ENCODE measurements around the gene GRID1.
A peak's percentile ranks its signal among the peaks of the same experiment; 100 is the strongest.

GRID1 gene

DNA sequence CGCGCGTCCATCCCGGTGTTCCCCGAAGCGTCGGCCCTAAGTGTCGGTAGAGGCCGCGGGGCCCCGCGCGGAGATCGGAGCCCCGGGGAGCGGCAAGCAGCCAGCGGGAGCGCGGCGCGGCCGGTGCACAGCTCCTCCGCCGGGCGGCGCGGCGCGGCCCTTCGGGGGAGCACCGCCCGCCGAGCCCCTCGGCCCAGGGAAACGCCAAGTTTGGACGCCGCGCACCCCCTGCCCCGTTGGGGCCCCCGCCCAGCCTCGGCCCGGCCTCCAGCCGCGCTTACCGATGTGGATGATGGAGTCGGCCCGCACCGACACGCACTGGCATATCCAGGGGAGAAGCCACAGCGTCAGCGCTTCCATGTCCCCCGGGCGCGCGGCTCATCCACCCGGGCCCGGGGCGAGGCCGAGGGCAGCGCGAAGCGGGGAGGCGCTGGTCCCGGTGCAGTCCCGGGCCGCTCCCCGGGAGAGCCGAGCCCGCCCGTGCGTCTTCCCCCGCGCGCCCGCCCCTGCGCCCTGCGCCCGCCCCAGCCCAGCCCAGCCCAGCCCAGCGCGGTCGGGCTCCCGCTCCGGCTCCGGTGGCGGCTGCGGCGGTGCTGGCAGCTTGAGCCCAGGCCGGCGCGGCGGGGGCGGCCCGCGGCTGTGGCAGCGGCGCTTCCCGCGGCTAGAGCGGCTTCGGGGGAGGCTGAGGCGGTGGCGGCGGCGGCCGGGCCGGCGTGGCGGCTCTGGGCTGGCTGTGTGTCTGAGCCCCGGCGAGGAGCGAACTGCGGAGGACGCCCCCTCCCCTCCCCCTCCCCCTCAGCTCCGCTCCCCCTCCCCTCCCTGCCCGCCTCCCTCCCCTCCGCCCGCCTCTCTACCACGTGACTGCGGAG, at the start of gene GRID1:
TSS of gene GRID1 (minus strand) at position 763 of the 869 bp plus-strand sequence.
- DNase-seq, result peak in 1 of 2 experiments; percentile 78

GRCh38 chr10:86415583-86415982, 49.0 kb upstream of the GRID1 start:
- DNase-seq, result no peak

- DNase-seq, result no peak
These were observed 48.5 kb upstream of the GRID1 start for GRCh38 chr10:86415116-86415515.

DNA sequence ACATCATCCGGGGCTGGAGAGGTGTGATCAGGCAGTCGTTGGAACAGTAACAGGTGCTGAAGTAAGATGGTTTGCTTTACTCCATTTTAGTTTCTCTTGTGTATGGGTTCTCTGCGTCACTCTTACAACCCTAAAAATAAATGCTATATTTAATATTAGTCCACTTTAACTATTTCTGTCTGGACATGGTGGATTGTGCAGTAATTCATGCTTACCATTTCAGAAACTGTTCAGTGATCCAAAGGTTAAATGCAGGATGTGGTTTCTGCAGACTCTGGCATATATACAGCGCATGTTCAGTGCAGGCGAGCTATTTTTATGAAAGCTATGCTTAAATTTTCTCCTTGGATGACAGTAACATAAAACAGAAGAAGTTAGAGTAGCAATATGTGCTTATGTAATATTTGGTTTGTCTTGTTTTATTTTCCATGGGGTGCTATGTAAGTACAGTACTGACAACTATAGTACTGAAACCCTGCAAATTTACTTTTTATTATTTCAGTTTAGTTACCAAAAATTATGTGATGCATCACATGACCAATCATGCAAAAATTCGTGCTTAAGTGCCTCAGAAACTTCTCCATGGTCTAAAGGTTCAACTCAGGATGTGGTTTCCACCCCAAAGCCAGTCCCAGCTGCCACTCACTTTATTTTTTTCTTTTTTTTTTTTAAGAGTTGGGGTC, 46.6 kb upstream of the GRID1 start:
- DNase-seq, result no peak

DNA sequence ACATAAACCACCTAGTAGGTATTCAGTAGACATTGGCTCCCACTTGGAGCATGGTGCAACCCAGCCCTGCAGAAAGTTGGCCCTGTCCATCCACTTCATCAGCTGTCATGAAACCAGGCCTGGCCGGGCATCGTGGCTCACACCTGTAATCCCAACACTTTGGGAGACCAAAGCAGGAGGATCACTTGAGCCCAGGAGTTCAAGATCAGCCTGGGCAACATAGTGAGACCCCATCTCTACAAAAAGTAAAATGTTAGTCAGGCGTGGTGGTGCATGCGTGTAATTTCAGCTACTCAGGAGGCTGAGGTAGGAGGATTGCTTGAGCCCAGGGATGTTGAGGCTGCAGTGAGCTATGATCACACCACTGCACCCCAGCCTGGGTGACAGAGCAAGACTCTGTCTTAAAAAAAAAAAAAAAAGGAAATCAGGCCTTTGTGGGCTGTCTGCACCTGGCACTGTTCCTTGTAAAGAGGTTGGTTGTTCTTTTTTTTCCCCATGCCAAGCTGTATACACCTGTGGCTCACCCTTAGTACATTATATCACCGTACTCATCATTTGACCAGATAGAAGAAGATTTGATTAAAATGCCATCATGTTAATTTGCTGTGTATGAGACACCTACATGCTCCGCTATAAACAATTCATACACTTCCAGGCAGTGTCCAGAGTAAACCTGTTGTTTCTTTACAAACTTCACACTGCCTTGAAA, 45.4 kb upstream of the GRID1 start:
- no peak for DNase-seq

DNA sequence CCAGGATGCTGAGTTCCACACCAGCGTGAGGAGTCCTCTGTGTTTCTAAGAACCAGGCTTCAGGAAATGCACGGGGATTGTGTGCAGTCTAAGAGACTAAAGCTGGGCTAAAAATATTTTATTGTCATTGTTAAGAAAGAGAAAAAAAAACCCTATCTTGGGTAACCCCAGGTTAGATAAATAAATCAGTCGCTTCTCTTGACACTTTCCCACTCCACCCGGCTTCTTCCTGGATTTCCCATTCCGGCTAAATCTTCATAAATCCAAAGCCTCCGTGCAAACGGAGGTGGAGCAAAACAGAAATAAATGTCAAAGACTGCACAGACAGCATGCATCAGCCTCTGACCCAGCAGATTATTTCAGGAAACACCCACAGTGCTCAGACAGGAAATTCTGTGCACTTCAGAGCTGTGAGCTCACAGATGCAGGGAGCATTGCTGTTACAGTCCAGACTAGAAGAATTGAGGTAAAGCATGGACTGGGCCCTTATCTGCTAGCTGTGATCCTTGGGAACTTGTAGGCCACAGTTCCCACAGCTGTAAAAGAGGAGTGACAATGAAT, 44.8 kb upstream of the GRID1 start:
- DNase-seq, result no peak

DNA sequence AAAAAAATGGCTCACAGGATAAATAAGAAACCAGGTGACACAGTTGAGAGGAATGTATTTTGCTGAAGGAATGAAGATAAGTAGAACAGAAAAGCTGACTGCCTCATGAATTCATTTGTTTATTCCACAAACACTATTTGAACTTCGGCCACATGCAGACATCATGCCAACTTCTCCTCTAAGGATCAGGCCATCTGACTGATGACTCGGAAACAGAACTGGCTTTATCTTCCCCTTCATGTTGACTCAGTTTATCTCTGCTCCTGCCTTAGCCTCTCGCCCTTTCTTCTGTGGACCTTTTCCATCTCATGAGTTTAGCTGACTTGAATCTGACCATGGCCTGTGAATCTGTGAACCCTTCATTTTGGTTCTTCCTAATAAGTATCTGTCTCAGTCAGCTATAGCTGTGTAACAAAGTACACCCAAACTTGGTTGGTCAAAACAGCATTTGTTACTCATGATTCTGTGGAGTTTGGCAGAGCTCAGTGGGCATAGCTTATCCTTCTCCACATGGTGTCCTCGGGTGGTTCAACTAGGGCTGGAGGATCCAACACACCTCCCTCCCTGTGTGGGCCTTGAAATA, 44.0 kb upstream of the GRID1 start:
- no peak for DNase-seq

- no peak for DNase-seq
These were observed 42.6 kb upstream of the GRID1 start for GRCh38 chr10:86409183-86409582.

DNA sequence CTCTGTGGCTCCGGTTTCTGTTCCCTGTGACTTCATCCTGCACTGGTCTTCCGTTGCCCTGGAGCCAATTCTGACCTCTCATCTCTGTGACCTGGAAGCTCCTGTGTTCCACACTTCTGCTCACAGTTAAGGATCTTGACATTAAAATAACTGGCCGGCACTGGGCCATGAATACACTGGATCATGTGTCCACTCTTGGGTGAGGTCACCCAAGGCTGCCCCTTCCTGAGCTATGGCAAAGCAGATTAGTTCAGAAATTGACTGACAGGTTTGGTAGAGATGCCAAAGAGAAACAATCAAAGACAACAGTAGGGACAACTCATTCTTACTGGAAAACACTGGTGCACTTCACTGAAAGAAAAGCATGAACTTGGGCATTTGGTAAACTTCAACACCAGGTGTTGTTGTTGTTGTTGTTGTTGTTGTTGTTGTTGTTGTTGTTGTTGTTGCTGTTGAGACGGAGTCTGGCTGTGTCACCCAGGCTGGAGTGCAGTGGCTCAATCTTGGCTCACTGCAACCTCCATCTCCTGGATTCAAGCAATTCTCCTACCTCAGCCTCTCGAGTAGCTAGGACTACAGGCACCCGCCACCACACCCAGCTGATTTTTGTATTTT, 36.7 kb upstream of the GRID1 start:
- DNase-seq, result no peak

DNA sequence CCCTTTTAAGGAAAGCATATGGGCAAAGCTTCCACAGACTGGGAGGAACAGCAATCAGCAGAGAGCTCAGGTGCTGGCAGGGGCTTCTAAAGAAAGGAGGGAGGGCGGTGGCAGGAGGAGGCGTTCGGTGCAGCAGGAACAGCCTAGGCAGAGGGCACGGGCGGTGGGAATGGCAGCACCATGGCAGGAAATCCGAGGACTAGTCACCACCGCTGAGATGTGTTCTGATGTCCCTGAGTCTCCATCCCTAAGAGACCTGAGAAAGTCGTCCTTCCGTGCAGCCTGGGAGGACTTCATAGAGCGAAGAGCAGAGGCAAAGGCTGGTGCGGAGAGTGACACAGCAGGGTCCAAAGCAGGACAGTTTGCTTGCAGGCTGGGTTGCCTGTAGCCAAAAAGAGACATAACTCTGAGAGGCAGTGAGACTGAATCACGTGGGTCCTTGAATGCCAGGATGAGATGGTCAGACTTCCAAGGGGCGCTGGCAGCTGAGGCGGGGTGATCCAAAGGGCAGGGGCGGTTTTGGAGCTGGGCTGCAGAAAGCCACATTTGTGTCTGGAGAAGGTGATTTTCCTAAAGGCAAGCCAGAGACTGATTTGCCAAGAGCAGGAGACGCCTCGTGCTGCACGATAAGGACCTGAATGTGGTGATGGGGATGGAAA, 35.8 kb upstream of the GRID1 start:
- DNase-seq, result peak in 1 of 2 experiments; percentile 32

DNA sequence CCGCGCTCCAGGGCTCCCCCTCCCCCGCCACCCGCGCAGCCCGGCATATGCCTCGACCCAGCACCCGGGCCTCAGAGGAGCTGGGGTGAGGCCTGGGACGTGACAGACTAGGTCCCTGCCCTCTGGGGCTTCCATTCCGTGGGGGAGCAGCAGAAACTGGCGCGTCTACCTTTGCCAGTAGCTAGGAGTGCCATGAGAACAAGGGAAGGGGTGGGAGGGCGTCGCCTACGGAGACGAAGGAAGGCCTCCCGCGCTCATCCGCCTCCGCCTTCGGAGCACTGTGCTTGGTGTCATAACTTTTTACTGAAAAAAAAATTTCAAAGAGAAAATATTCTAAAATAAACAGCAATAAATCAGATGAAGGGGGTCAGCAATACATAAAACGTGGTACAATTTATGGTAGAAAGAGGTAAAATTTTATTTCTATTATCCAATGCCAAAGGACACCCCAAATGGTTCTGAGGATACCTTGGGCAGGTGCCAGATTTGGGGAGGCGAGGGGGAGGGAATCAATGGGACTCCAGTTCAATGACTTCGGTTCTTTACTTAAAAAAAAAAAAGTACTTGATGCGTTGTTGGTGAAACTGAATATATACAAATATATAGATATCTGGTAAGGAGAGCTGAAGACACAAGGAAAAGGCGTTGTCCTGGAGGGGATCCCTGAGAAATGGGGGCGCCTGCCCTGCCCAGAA, 35.1 kb upstream of the GRID1 start:
- peak in 1 of 2 experiments; percentile 15 for DNase-seq

- DNase-seq, result peak in 1 of 2 experiments; percentile 31
These were observed 34.4 kb upstream of the GRID1 start for GRCh38 chr10:86400705-86401587.

DNA sequence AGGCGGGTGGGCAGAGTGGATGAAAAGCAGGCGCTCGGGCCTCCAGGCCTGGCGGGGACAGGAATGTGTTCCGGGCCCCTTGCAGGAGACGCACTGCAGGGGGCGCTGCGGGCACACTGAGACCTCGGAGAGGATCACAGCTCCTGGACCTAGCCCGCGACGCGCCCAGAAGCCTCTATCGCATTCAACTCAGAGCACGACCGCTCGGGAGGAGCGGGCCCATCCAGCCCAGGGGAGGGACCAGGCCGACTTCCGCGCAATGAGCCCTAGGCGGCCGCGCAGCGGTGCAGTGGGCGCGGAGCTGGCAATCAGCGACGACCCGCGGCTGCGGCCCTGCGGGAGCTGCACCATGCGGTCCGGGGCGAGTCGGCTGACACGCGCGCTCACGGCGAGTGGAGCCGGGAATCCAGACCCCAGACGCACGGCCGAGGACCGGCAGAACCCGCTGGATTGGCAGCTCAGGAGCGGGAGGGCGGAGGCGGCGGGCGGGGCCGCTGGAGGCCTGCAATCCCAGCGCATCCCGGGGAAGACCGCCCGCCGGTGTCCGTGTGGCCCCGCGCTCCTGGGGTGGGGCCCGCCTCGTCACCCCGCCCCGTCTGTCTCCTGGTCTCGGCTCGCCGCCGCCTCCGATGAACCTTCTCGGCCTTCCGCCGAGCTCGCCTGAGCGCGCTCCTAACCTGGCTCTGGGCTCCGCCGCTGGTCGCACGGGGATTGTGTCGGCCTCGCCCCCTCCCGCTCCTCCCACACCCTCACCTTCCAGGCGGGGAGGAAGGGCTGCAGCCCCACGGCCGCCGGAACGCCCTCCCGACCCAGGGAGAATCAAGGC, 33.5 kb upstream of the GRID1 start:
- DNase-seq, result peak; percentile 76 to 96

DNA sequence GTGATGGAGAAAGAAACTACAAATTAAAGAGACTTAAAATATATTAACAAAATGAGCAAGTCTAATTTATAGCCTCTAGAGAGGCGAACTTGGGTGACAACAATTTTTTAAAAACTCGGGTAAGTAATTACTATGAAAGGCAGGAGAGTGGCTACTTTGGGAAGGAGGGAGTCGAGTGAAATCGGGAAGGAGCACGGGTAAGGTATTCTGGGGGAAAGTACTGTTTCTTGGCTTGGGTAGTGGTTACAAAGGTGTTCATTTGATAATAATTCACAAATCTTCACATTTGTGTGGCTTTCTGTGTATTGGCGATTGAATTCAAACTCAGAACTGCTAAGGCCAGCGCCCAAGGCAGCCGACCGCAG, 32.9 kb upstream of the GRID1 start:
- DNase-seq, result no peak

GRCh38 chr10:86397120-86397519, 30.5 kb upstream of the GRID1 start:
- DNase-seq, result no peak

DNA sequence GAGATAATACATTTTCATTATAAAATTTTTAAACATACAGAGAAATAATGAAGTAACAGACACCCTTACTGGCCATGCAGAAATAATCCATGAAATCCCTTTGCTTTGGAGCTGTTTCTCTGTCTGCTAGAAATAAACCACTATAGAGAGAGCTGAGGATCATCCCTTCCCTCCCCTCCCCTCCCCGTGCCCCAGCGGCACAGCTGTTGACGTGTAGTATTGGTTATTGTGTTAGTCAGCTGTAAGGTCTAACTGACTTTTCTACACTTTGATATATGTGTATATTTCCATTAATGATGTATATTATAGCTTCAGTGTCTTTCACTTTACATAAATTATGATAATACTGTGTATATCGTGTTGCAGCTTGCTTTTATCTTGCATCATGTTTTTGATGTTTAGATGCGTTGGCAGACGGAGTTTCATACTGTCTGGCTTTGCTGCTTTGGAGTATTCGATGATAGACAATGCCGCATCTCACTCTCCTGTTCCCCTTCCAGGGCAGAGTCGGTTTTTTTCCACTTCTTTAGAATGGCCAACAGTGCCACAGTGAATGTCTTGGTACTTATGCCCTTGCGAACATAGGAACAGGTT, 27.4 kb upstream of the GRID1 start:
- no peak for DNase-seq

DNA sequence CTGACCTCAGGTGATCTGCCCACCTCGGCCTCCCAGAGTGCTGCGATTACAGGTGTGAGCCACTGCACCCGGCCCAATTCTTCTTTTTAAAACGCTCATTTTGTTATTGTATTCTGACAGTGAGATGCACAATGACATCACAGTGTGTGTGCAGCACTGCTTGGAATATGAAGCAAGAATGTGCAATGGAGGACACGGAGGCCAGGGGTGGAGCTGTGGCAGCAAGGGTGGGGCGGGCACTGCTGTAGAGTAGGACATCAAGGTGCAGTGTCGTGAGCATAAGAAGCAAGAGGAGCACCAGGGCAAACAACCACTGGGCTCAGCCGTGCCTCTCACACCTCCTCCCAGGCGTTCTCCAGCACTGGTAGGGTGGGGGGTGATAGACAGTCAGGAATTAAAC, 26.8 kb upstream of the GRID1 start:
- DNase-seq, result peak in 1 of 2 experiments; percentile 14

DNA sequence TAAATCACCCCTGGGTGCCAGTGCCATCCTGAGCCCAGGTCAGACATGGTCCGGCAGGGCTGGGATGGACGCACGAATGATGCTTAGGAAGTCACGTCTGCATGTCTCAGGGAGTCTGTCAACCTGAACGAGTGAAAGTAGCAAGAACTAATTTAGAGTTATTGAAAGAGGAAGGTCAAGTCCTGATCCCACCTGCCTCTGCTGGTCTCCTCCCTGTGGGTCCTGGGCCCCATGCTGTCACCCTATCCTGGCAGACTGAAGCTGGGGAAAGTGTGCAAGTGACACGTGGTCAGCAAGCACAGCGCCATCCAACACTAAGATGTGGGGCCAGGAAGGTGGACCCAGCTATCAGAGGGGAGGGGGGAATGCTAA, 26.1 kb upstream of the GRID1 start:
- no peak for DNase-seq
